Suprapubic skin (tissue), 4 donors: Measurements from ENCODE around the gene LIPC.

Experiments
- EP300 ChIP-seq: sonication (generic); formaldehyde crosslinking; IDR thresholded peaks from one replicate; pipeline ENCODE4 v1.6.1; 2017; ENCODE audit warnings: antibody characterized with exemption
- POLR2A ChIP-seq, 2 donors: fragments of 450-650 bp; IDR thresholded peaks; one replicate each; pipeline ENCODE4 v1.6.1; 2017; ENCODE audit warnings: antibody characterized with exemption in 2 of 2, mild to moderate bottlenecking in 2 of 2, moderate library complexity in 2 of 2
- POLR2AphosphoS5 ChIP-seq, 3 donors: sonication (generic); formaldehyde crosslinking; IDR thresholded peaks; one replicate each; pipeline ENCODE4 v1.6.1; 2017; ENCODE audit warnings: antibody characterized with exemption in 3 of 3
- TF ChIP-seq, protein P1 (sequence below), 2 donors: fragments of 200-600 bp in 1 of 2; fragments of 450-650 bp in 1 of 2; sonication (generic) in 1 of 2; IDR thresholded peaks; one replicate each; pipeline ENCODE4 v1.5.1; 2016 to 2019; ENCODE audit warnings: antibody characterized with exemption in 2 of 2, mild to moderate bottlenecking in 1 of 2, moderate library complexity in 1 of 2

DNA sequence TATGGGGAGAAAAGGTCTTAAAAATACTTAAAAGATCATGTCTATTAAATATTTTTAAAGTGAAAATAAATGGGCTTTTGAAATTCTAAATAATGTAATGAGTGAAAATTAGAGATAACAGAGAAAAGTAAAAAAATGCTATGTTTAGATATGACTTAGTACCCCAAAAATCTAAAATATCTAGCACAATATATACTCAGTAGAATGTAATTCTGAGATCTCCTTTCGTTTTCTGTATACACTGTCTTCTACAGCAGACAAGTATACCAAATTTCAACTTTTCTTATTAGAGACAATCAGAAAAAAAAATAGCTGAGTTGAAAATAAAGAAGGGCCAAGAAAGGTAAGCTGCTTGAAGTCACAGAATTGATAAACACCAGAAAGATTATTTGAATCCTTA is 176.9 kb downstream of the LIPC start:
- TF ChIP-seq, protein P1, sequence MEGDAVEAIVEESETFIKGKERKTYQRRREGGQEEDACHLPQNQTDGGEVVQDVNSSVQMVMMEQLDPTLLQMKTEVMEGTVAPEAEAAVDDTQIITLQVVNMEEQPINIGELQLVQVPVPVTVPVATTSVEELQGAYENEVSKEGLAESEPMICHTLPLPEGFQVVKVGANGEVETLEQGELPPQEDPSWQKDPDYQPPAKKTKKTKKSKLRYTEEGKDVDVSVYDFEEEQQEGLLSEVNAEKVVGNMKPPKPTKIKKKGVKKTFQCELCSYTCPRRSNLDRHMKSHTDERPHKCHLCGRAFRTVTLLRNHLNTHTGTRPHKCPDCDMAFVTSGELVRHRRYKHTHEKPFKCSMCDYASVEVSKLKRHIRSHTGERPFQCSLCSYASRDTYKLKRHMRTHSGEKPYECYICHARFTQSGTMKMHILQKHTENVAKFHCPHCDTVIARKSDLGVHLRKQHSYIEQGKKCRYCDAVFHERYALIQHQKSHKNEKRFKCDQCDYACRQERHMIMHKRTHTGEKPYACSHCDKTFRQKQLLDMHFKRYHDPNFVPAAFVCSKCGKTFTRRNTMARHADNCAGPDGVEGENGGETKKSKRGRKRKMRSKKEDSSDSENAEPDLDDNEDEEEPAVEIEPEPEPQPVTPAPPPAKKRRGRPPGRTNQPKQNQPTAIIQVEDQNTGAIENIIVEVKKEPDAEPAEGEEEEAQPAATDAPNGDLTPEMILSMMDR (IDR thresholded peaks at IDR 0.05): no peak
- TF ChIP-seq POLR2A (IDR thresholded peaks at IDR 0.05): no peak
- TF ChIP-seq EP300: no peak
- TF ChIP-seq POLR2AphosphoS5 (IDR thresholded peaks at IDR 0.05): no peak
